Measurements from ENCODE around the gene AGBL1.

AGBL1 gene

GRCh38 chr15:86268558-86268957 lies 188.9 kb downstream of the AGBL1 start:
- Histone ChIP-seq H3K4me3 (no peak overlapping the region), H3K36me3 (no peaks in the 10 kb centered on the region), H3K9me3 (replicated peaks in 1 of 11) (no peaks in the 10 kb centered on the region), H3K9ac (no peak overlapping the region), H3K4me2 (no peak overlapping the region), H3K27ac (no peak overlapping the region), H3K27me3 (no peaks in the 10 kb centered on the region), H4K20me1 (no peaks in the 10 kb centered on the region), H3K4me1 (no peaks in the 10 kb centered on the region)
- TF ChIP-seq Cebpa-rat (IDR thresholded peaks at IDR 0.05) = no peak

- Histone ChIP-seq H4K20me1 (no peaks in the 10 kb centered on the region), H3K4me1 (no peaks in the 10 kb centered on the region), H3K9me3 (replicated peaks in 1 of 11) (no peaks in the 10 kb centered on the region), H3K27me3 (no peaks in the 10 kb centered on the region), H3K27ac (no peak overlapping the region), H3K4me3 (no peak overlapping the region), H3K4me2 (no peak overlapping the region), H3K9ac (no peak overlapping the region), H3K36me3 (no peaks in the 10 kb centered on the region)
- no peak for TF ChIP-seq Cebpa-rat (IDR thresholded peaks at IDR 0.05)
Measured at GRCh38 chr15:86273309-86273708, 193.6 kb downstream of the AGBL1 start.

- Histone ChIP-seq H3K4me1 (no peaks in the 10 kb centered on the region), H3K4me2 (no peak overlapping the region), H3K27me3 (no peaks in the 10 kb centered on the region), H3K9ac (no peak overlapping the region), H3K9me3 (replicated peaks in 1 of 11) (no peaks in the 10 kb centered on the region), H3K36me3 (no peaks in the 10 kb centered on the region), H4K20me1 (no peaks in the 10 kb centered on the region), H3K27ac (no peak overlapping the region), H3K4me3 (no peak overlapping the region)
- TF ChIP-seq Cebpa-rat (IDR thresholded peaks at IDR 0.05) = no peak
Measured at GRCh38 chr15:86275361-86275760, 195.7 kb downstream of the AGBL1 start.

- Histone ChIP-seq H3K4me1 (no peaks in the 10 kb centered on the region), H3K27ac (no peak overlapping the region), H3K27me3 (no peaks in the 10 kb centered on the region), H4K20me1 (no peaks in the 10 kb centered on the region), H3K4me3 (no peak overlapping the region), H3K9ac (no peak overlapping the region), H3K4me2 (no peak overlapping the region), H3K36me3 (no peaks in the 10 kb centered on the region), H3K9me3 (replicated peaks in 1 of 11) (no peaks in the 10 kb centered on the region)
- no peak for TF ChIP-seq Cebpa-rat (IDR thresholded peaks at IDR 0.05)
Measured at GRCh38 chr15:86278586-86278985, 198.9 kb downstream of the AGBL1 start.

- H3K9ac ChIP-seq = no peak overlapping the region
- no peak overlapping the region for H3K27ac ChIP-seq
- H3K4me3 ChIP-seq = no peak overlapping the region
- H3K27me3 ChIP-seq = no peaks in the 10 kb centered on the region
- H3K4me1 ChIP-seq = no peaks in the 10 kb centered on the region
- H3K36me3 ChIP-seq = no peaks in the 10 kb centered on the region
- peaks cover 0 to 6% (median 0%) of the 10 kb centered on the region in 11 experiments; a peak in 3 of 22 replicates for H3K9me3 ChIP-seq (replicated peaks in 1 of 11)
- TF ChIP-seq Cebpa-rat (IDR thresholded peaks at IDR 0.05) = no peak
- no peak overlapping the region for H3K4me2 ChIP-seq
- H4K20me1 ChIP-seq = no peaks in the 10 kb centered on the region
Measured at GRCh38 chr15:86284635-86285034, 205.0 kb downstream of the AGBL1 start.

GRCh38 chr15:86295511-86295910 lies 215.8 kb downstream of the AGBL1 start:
- no peak for TF ChIP-seq Cebpa-rat (IDR thresholded peaks at IDR 0.05)
- Histone ChIP-seq H3K9me3 (replicated peaks in 1 of 11) (no peaks in the 10 kb centered on the region), H3K27me3 (no peaks in the 10 kb centered on the region), H3K27ac (no peak overlapping the region), H4K20me1 (no peaks in the 10 kb centered on the region), H3K4me3 (no peak overlapping the region), H3K36me3 (no peaks in the 10 kb centered on the region), H3K4me2 (no peak overlapping the region), H3K4me1 (no peaks in the 10 kb centered on the region), H3K9ac (no peak overlapping the region)

- H3K27ac ChIP-seq = no peak overlapping the region
- H3K27me3 ChIP-seq = no peaks in the 10 kb centered on the region
- H3K9ac ChIP-seq = no peak overlapping the region
- H3K4me1 ChIP-seq = no peaks in the 10 kb centered on the region
- no peaks in the 10 kb centered on the region for H4K20me1 ChIP-seq
- no peaks in the 10 kb centered on the region for H3K9me3 ChIP-seq (replicated peaks in 1 of 11)
- no peaks in the 10 kb centered on the region for H3K36me3 ChIP-seq
- TF ChIP-seq Cebpa-rat (IDR thresholded peaks at IDR 0.05) = no peak
- H3K4me3 ChIP-seq = no peak overlapping the region
- H3K4me2 ChIP-seq = no peak overlapping the region
Measured at GRCh38 chr15:86296769-86297168, 217.1 kb downstream of the AGBL1 start.

- Histone ChIP-seq H3K4me1 (no peaks in the 10 kb centered on the region), H4K20me1 (no peaks in the 10 kb centered on the region), H3K9me3 (replicated peaks in 1 of 11) (no peaks in the 10 kb centered on the region), H3K36me3 (no peaks in the 10 kb centered on the region), H3K27me3 (no peaks in the 10 kb centered on the region), H3K4me3 (no peak overlapping the region), H3K9ac (no peak overlapping the region), H3K27ac (no peak overlapping the region), H3K4me2 (no peak overlapping the region)
- no peak for TF ChIP-seq Cebpa-rat (IDR thresholded peaks at IDR 0.05)
Measured at GRCh38 chr15:86300390-86301125, 220.9 kb downstream of the AGBL1 start.

GRCh38 chr15:86311568-86312280 lies 232.1 kb downstream of the AGBL1 start:
- no peak overlapping the region for H3K4me3 ChIP-seq
- peaks cover 16 to 46% (median 32%) of the 10 kb centered on the region in 10 experiments for H3K4me1 ChIP-seq
- peaks cover 0 to 8% (median 4%) of the 10 kb centered on the region in 11 experiments; a peak in 6 of 22 replicates for H3K9me3 ChIP-seq (replicated peaks in 1 of 11)
- TF ChIP-seq Cebpa-rat (IDR thresholded peaks at IDR 0.05) = no peak
- no peak overlapping the region for H3K9ac ChIP-seq
- no peaks in the 10 kb centered on the region for H4K20me1 ChIP-seq
- H3K4me2 ChIP-seq = peak overlapping the region in 4 of 11 experiments; percentile 21 to 79 (median 32); a peak in 4 of 22 replicates
- H3K27me3 ChIP-seq = no peaks in the 10 kb centered on the region
- H3K36me3 ChIP-seq = no peaks in the 10 kb centered on the region
- peak overlapping the region in 5 of 11 experiments; percentile 5 to 67 (median 59); a peak in 4 of 22 replicates for H3K27ac ChIP-seq

Measured in BLaER1 treated with 17β-estradiol and CSF1 and Interleukin-3, amounts not matched to agents 10 nM and 100 nM (cell line).